Ectodermal cell (in vitro differentiated cells): ENCODE results near the gene ARPC5.

Experiments used
- H3K27ac ChIP-seq: 2 replicates; pipeline ENCODE4 v1.7.0; 2013; ENCODE audit warnings: mild to moderate bottlenecking, low read depth, low read length; ENCODE audit not compliant: insufficient read depth, poor library complexity, severe bottlenecking
- H3K27me3 ChIP-seq: 2 replicates; pipeline ENCODE4 v1.7.0; 2013; ENCODE audit warnings: mild to moderate bottlenecking, low read length; ENCODE audit not compliant: insufficient read depth, control insufficient read depth, poor library complexity, severe bottlenecking
- H3K36me3 ChIP-seq: one replicate; pipeline ENCODE4 v1.7.0; 2013; ENCODE audit warnings: low read length; ENCODE audit not compliant: control insufficient read depth, insufficient read depth
- H3K4me1 ChIP-seq: one replicate; pipeline ENCODE4 v1.7.0; 2013; ENCODE audit warnings: low read length; ENCODE audit not compliant: control insufficient read depth, insufficient read depth
- H3K4me3 ChIP-seq: 2 replicates; pipeline ENCODE4 v1.7.0; 2013; ENCODE audit warnings: low read depth, low read length, control low read depth; ENCODE audit not compliant: insufficient read depth
- H3K9me3 ChIP-seq: 2 replicates; pipeline ENCODE4 v1.7.0; 2013; ENCODE audit warnings: mild to moderate bottlenecking, low read length, moderate library complexity; ENCODE audit not compliant: control insufficient read depth
- WGBS, 2 experiments: methylation state at CpG; one replicate each; pipeline ENCODE4 v1.1.7; 2013; ENCODE audit warnings: missing lambda C conversion rate in 2 of 2; 5-methylcytosine and 5-hydroxymethylcytosine counted together

ARPC5 gene

DNA sequence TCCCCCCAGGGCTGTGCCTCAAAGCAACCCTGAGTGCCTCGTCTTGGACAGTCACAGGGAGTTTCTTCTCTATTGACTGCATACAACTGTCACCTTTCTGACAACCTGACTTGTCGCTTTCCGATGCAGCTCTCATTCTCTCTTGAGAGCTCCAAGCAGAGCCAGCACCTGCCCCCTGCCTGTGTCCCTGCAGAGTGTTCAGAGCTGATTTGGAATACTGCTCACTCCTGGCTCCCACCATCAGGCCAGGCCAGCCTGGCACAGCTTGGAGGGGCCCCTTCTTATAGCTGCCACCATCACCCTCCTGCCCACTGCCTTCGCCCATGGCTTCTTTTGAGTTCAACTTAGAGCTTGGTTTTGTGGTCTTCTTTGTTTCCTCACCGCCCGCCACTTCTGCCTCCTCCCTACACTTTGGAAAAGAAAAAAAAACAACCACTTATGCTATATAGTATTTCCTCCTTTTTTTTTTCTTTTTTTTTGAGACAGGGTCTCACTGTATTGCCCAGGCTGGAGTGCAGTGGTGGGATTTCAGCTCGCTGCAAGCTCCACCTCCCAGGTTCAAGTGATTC, 57.6 kb downstream of the ARPC5 start:
- Histone ChIP-seq H3K9me3 (no peaks in the 10 kb centered on the region), H3K27ac (no peak overlapping the region)

DNA sequence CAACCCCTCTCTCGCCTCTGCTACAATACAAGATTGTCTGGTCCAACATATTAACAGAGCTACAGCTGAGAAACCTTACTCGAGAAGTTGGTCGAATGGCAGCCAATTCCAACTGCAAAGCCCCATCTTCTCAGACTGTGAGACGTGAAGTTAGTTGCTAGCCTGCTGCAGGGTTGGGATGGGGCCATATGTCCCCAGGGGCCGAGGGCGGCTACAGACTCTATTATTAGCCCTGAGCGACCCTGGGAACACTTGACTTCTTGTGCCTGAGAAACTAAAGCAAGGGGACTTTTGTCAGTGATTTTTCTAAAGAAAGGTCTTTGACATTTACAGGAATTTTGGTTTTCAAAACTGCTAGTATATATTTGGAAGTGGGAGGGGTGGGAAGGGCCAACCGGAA, 59.0 kb downstream of the ARPC5 start:
- WGBS, 2 experiments, result 89 to 95% methylated on average over 8 of the region's 8 CpGs
- H3K9me3 ChIP-seq, result no peaks in the 10 kb centered on the region
- H3K4me3 ChIP-seq, result no peak overlapping the region
- H3K27ac ChIP-seq, result no peak overlapping the region
- no peaks in the 10 kb centered on the region for H3K27me3 ChIP-seq
- H3K36me3 ChIP-seq, result no peaks in the 10 kb centered on the region
- H3K4me1 ChIP-seq, result peaks cover 3% of the 10 kb centered on the region

More for the DNA sequence above, 57.6 kb downstream of the ARPC5 start:
- Histone ChIP-seq H3K4me3 (no peak overlapping the region), H3K36me3 (no peaks in the 10 kb centered on the region), H3K27me3 (no peaks in the 10 kb centered on the region), H3K4me1 (peaks cover 3% of the 10 kb centered on the region)
- WGBS, 2 experiments, result 85 to 88% methylated on average over 7 of the region's 7 CpGs

DNA sequence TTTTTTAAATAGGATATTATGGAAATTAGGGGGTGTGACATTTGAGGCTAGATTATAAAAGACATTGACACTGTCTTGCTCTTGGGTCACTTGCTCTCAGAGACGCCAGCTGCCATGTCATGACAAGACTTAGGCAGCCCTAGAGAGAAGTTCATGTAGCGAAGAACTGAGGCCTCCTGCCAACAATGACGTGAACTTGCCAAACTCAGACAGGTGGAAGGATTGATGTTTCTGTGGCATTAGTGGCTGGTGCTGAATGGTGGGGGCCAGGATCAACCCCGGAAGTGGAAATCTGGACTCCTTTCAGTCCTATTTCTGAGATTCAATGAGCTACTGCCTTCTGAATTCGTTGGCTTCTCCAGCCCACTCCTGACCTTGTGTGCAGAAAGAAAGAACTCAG, 60.0 kb downstream of the ARPC5 start:
- WGBS, 2 experiments, result 93 to 96% methylated on average over 5 of the region's 5 CpGs
- no peaks in the 10 kb centered on the region for H3K9me3 ChIP-seq
- no peaks in the 10 kb centered on the region for H3K27me3 ChIP-seq
- H3K4me3 ChIP-seq, result no peak overlapping the region
- no peaks in the 10 kb centered on the region for H3K36me3 ChIP-seq
- peaks cover 3% of the 10 kb centered on the region for H3K4me1 ChIP-seq
- no peak overlapping the region for H3K27ac ChIP-seq

- no peaks in the 10 kb centered on the region for H3K9me3 ChIP-seq
- WGBS, 2 experiments, result 78 to 94% methylated on average over 1 of the region's 1 CpG
These were observed 62.9 kb downstream of the ARPC5 start for GRCh38 chr1:183572721-183573120.

GRCh38 chr1:183571678-183572268, 63.8 kb downstream of the ARPC5 start:
- H3K27ac ChIP-seq, result no peak overlapping the region
- H3K36me3 ChIP-seq, result no peaks in the 10 kb centered on the region
- no peaks in the 10 kb centered on the region for H3K27me3 ChIP-seq
- no peaks in the 10 kb centered on the region for H3K9me3 ChIP-seq
- H3K4me3 ChIP-seq, result no peak overlapping the region
- 90 to 96% methylated on average over 3 of the region's 4 CpGs for WGBS, 2 experiments
- no peaks in the 10 kb centered on the region for H3K4me1 ChIP-seq

More at GRCh38 chr1:183572721-183573120, 62.9 kb downstream of the ARPC5 start:
- no peaks in the 10 kb centered on the region for H3K27me3 ChIP-seq
- H3K27ac ChIP-seq, result no peak overlapping the region
- no peak overlapping the region for H3K4me3 ChIP-seq
- no peaks in the 10 kb centered on the region for H3K4me1 ChIP-seq
- no peaks in the 10 kb centered on the region for H3K36me3 ChIP-seq
